PC-3 (cell line): ENCODE data around the gene VAV3.

Experiments used
- CTCF ChIP-seq: fragments of 300-600 bp; sonication (generic); conservative IDR thresholded peaks from 2 replicates; pipeline ENCODE4 v1.5.1; 2017; ENCODE audit warnings: antibody characterized with exemption, low read depth, mild to moderate bottlenecking, low read length
- EZH2 ChIP-seq: fragments of 300-600 bp; sonication (generic); IDR thresholded peaks from one replicate; pipeline ENCODE4 v1.6.1; 2017; ENCODE audit warnings: antibody characterized with exemption, mild to moderate bottlenecking, low read length; ENCODE audit not compliant: unreplicated experiment
- EZH2phosphoT487 ChIP-seq: fragments of 300-600 bp; sonication (generic); IDR thresholded peaks from 2 replicates; pipeline ENCODE4 v1.6.1; 2018; ENCODE audit warnings: mild to moderate bottlenecking, antibody characterized with exemption, low read length, borderline replicate concordance

GRCh38 chr1:107590900-107591622 lies 373.9 kb downstream of the VAV3 start:
- TF ChIP-seq CTCF = no peak
- TF ChIP-seq EZH2 = no peak
- TF ChIP-seq EZH2phosphoT487 = no peak
